GM18520 (cell line): Measurements from ENCODE around the gene TAF3.
"Not testable (repeated sequence)": the region's sequence is repeated elsewhere in the genome, so short reads cannot be mapped to it uniquely, and the experiment has no call there.

Experiments
- ATAC-seq: cut with Tn5 transposase; IDR thresholded peaks from one replicate; pipeline ENCODE4 v1.9.1; 2021; ENCODE audit not compliant: unreplicated experiment

TAF3 gene

GRCh38 chr10:7811743-7812142 lies 6.6 kb upstream of the TAF3 start:
- ATAC-seq: not testable (repeated sequence)

DNA sequence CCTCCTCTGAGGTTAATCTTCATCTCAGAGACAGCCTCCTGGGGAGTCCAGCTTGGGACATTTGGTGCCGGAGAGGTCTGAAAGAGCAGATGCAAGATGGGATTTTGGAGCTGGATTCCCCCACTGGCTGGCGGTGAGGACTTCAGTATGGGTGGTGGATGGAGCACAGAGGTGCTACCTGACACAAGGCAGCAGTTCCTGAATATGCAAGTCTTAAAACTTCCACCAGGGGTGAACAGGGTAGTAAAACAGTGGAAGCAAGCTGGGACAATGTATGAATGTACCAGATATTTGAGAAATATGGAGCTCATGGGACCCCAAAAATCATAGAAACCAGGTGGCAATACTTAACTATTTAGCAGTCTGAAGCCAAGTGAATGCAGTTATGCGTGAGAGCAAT lies 4.8 kb upstream of the TAF3 start:
- ATAC-seq: no peak

DNA sequence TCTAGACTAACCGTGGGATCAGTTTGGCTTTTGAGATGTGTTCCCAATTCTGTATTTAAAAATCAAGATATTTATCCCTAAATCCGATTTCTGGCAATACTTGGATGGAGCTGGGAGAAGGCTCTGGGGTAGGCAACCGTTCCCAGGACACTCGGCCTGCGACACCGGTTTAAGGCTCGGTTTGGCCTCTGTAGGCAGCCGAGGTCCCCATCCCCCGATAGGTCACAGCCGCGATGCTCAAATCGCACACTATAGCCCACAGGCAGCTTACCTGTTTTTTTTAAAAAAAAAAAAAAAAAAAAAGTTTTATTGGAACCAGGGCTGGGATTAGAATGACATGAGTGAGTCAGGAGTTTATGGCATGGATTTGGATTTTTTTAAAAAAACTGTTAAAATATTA lies 729 bp upstream of the TAF3 start:
- no peak for ATAC-seq

GRCh38 chr10:7817984-7818294 lies 366 bp upstream of the TAF3 start:
- no peak for ATAC-seq

- ATAC-seq: no peak
These were observed 786 bp downstream of the TAF3 start for GRCh38 chr10:7819121-7819460.

GRCh38 chr10:7824251-7824650 lies 5.9 kb downstream of the TAF3 start:
- ATAC-seq: no peak

- ATAC-seq: no peak
These were observed 8.7 kb downstream of the TAF3 start for GRCh38 chr10:7826971-7827370.

DNA sequence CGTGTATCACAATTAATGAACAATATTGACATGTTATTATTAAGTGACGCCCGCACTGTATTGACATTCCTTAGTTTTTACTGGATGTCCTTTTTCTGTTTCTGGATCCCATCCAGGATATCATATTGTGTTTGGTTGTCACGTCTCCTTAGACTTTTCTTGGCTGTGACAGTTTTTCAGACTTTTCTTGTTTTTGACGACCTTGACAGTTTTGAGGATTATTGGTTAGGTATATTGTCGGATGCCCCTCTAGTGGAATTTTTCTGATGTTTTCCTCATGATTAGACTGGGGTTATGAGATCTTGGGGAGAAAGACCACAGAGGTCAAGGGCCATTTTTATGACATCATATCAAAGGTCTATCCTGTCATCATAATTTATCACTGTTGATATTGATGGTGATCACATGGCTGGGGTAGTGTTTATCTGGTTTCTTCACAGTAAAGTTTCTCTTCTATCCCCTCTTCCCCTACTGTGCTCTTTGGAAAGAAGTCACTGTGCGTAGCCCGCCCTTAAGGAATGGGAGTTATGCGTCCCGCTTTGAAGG lies 11.1 kb downstream of the TAF3 start:
- no peak for ATAC-seq

DNA sequence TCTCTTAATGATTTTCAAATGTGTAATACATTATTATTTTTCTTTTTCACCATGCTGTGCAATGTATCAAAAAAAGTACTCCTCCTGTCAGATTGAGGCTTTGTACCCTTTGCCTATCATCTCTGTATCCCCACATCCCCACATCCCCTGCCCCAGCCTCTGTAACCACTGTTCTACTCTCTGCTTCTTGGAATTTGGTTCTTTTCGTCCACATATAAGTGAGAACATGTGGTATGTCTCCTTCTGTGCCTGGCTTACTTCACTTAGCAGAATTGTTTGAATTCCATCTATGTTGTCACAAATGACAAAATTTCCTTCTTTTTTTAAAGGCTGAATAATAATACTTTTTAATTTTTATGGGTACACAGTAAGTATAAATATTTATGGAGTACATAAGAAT lies 13.8 kb downstream of the TAF3 start:
- ATAC-seq: no peak

DNA sequence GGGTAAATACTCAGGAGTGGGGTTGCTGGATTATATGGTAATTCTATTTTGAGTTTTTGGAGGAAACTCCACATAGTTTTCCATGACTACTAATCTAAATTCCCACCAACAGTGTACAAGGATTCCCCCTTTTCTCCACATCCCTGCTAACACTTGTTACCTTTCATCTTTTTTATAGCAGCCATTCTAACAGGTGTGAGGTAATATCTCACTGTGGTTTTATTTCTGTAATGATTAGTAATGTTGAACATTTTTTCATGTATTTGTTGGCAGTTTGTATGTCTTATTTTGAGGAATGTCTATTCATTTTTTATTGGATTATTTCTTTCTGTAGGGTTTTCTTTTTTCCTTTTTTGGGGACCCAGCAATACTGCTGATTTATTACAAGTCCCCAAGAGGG lies 14.9 kb downstream of the TAF3 start:
- ATAC-seq: no peak

- ATAC-seq: no peak
These were observed 16.0 kb downstream of the TAF3 start for GRCh38 chr10:7834262-7834661.

GRCh38 chr10:7836571-7836970 lies 18.3 kb downstream of the TAF3 start:
- ATAC-seq: no peak

GRCh38 chr10:7846591-7846990 lies 28.3 kb downstream of the TAF3 start:
- ATAC-seq: no peak

- no peak for ATAC-seq
These were observed 35.0 kb downstream of the TAF3 start for GRCh38 chr10:7853226-7853842.

- no peak for ATAC-seq
These were observed 35.6 kb downstream of the TAF3 start for GRCh38 chr10:7853890-7854289.

GRCh38 chr10:7855205-7855604 lies 36.9 kb downstream of the TAF3 start:
- ATAC-seq: no peak

GRCh38 chr10:7856678-7857077 lies 38.4 kb downstream of the TAF3 start:
- ATAC-seq: no peak

- ATAC-seq: no peak
These were observed 39.0 kb downstream of the TAF3 start for GRCh38 chr10:7857262-7857661.

DNA sequence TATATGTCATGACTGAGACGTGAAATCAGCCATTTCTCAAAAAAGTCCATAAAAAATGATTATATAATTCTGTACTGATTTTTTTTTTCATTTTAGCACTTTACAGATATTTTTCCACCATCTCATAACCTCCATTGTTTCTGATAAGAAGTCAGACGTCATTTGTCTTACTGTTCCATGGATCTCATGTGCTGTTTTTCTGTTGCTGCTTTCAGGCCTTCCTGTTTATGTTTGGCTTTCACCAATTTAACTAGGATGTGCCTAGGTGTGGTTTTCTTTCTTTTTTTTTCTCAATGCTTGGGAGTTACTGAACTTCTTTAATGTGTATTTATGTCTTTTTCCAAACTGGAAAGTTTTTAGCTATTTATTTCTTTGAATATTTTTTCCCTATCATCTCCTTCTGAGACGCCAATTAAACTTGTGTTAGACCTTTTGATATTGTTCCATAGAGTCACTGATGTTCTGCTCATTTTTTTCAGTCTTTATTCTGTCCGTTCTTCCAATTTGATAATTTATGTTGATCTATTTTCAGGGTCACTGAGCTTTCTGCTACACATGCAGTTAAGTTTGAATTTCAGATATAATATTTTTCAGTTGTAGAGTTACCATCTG lies 43.3 kb downstream of the TAF3 start:
- ATAC-seq: no peak

DNA sequence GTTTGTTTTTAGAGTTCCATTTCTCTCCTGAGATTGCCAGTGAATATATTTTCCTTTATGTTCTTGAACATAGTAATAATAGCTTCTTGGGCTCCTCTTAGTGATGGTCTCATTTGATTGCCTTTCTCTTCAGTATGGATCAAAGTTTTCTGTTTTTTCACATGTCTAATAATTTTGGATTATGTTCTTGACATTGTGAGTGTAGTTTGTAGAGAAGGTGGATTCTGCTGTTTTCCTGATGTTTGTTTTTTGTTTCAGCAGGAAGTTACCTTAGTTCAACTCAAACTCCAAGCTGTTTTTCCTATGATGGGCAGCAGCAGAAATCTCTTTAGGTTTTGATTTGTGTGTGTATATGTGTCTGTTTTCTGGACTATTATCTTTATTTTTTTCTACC lies 43.8 kb downstream of the TAF3 start:
- no peak for ATAC-seq

GRCh38 chr10:7866176-7866575 lies 47.9 kb downstream of the TAF3 start:
- no peak for ATAC-seq

DNA sequence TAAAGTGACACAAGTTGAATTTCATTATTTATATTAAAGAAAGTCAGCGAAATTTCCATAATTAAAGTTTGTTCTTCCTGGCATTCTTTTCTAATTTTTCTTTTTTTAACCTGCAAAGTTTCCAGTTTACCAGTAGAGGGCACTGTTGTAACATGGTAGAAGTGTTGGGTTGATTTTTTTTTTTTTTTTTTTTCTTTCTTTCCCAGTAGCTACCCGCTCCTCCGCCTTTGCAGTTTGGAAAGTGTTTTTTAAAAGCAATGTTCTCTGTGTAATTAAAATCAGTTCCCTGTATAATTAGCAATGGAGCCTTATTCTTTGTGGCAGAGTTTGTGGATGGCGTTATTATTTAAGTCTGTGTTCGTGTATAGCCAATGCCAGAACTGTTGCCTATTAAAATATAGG lies 53.7 kb downstream of the TAF3 start:
- ATAC-seq: no peak

GRCh38 chr10:7874864-7875263 lies 56.6 kb downstream of the TAF3 start:
- ATAC-seq: no peak
